HL-60 (cell line): ENCODE data around the gene SPATA17.

ENCODE experiments used
- DNase-seq, 2 experiments: peaks; one replicate each; pipeline ENCODE4 v3.0.0-alpha.2; 2010 to 2020; ENCODE audit warnings: low read depth in 1 of 2, low spot score in 1 of 2
- H3K27ac ChIP-seq: fragments of 250-450 bp; sonication (Bioruptor Pico); replicated peaks from 2 replicates; pipeline ENCODE4 v1.5.1; 2020; ENCODE audit warnings: mild to moderate bottlenecking, moderate library complexity
- H3K27me3 ChIP-seq: fragments of 250-450 bp; sonication (Bioruptor Pico); 2 replicates; pipeline ENCODE4 v1.5.1; 2021; ENCODE audit warnings: mild to moderate bottlenecking, moderate library complexity; ENCODE audit not compliant: insufficient read depth, poor library complexity, severe bottlenecking
- H3K4me3 ChIP-seq: replicated peaks from 2 replicates; pipeline ENCODE4 v1.5.1; 2011; ENCODE audit warnings: mild to moderate bottlenecking, control low read depth, low read length; ENCODE audit not compliant: insufficient read depth
- GABPA ChIP-seq: IDR thresholded peaks from 2 replicates; pipeline ENCODE4 v1.6.1; 2012; ENCODE audit warnings: low read depth
- POLR2AphosphoS5 ChIP-seq: IDR thresholded peaks from 2 replicates; pipeline ENCODE4 v1.6.1; 2012; ENCODE audit warnings: low read depth
- SPI1 ChIP-seq: IDR thresholded peaks from 2 replicates; pipeline ENCODE4 v1.6.1; 2012; ENCODE audit warnings: low read depth, mild to moderate bottlenecking, borderline replicate concordance
- TF ChIP-seq, protein P1 (sequence below): IDR thresholded peaks from 2 replicates; pipeline ENCODE4 v1.6.1; 2012; ENCODE audit warnings: low read depth; ENCODE audit not compliant: insufficient replicate concordance
- TF ChIP-seq, protein P2 (sequence below): IDR thresholded peaks from one replicate; pipeline ENCODE4 v1.5.1; 2011; ENCODE audit warnings: low read length, control low read depth, inconsistent platforms; ENCODE audit not compliant: insufficient read depth

SPATA17 gene

DNA sequence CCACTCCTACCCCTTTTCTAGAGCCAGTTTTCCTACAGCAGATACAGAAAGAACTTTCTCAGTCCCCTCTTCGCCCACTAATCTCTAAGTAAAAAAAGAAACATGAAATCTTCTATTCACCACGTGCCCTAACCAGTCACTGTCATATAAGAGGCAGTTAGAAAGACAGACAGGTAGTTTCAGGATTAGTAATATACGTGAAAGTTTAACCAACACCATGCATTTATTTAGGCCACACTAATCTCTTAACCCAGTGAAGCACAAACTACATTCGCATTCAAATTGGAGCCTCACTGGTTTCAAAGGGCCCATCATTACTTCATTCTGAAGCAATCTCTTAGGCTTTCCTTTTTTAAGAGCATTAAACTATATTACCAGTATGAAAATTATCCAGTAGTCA is 10.3 kb upstream of the SPATA17 start:
- DNase-seq = no peak
- Histone ChIP-seq H3K27ac (no peak overlapping the region), H3K27me3 (no peaks in the 10 kb centered on the region), H3K4me3 (no peak overlapping the region)
- TF ChIP-seq, protein P1, sequence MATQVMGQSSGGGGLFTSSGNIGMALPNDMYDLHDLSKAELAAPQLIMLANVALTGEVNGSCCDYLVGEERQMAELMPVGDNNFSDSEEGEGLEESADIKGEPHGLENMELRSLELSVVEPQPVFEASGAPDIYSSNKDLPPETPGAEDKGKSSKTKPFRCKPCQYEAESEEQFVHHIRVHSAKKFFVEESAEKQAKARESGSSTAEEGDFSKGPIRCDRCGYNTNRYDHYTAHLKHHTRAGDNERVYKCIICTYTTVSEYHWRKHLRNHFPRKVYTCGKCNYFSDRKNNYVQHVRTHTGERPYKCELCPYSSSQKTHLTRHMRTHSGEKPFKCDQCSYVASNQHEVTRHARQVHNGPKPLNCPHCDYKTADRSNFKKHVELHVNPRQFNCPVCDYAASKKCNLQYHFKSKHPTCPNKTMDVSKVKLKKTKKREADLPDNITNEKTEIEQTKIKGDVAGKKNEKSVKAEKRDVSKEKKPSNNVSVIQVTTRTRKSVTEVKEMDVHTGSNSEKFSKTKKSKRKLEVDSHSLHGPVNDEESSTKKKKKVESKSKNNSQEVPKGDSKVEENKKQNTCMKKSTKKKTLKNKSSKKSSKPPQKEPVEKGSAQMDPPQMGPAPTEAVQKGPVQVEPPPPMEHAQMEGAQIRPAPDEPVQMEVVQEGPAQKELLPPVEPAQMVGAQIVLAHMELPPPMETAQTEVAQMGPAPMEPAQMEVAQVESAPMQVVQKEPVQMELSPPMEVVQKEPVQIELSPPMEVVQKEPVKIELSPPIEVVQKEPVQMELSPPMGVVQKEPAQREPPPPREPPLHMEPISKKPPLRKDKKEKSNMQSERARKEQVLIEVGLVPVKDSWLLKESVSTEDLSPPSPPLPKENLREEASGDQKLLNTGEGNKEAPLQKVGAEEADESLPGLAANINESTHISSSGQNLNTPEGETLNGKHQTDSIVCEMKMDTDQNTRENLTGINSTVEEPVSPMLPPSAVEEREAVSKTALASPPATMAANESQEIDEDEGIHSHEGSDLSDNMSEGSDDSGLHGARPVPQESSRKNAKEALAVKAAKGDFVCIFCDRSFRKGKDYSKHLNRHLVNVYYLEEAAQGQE = no peak
- TF ChIP-seq POLR2AphosphoS5 (no peak), SPI1 (no peak), GABPA (no peak)
- TF ChIP-seq, protein P2, sequence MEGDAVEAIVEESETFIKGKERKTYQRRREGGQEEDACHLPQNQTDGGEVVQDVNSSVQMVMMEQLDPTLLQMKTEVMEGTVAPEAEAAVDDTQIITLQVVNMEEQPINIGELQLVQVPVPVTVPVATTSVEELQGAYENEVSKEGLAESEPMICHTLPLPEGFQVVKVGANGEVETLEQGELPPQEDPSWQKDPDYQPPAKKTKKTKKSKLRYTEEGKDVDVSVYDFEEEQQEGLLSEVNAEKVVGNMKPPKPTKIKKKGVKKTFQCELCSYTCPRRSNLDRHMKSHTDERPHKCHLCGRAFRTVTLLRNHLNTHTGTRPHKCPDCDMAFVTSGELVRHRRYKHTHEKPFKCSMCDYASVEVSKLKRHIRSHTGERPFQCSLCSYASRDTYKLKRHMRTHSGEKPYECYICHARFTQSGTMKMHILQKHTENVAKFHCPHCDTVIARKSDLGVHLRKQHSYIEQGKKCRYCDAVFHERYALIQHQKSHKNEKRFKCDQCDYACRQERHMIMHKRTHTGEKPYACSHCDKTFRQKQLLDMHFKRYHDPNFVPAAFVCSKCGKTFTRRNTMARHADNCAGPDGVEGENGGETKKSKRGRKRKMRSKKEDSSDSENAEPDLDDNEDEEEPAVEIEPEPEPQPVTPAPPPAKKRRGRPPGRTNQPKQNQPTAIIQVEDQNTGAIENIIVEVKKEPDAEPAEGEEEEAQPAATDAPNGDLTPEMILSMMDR = no peak

DNA sequence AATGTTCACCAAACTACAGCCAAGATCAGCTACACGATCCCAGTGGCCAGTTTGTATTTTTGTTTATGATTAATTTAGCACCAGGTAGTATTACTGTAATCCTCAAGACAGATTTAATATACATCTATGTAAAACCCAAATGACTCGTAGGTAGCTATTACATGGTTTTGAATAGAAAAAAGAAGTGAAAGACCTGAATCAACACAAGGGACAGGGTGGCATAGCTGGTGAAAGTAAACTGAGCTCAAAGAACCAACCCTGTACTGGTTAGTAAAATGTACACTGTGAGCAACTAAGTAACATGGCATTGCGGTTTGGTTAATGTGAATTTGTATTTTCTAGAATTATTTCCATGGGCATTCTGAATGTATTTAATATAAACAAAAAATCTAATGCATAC is 9.1 kb upstream of the SPATA17 start:
- no peak overlapping the region for H3K4me3 ChIP-seq
- H3K27ac ChIP-seq = no peak overlapping the region
- H3K27me3 ChIP-seq = no peaks in the 10 kb centered on the region
- DNase-seq = no peak
- TF ChIP-seq POLR2AphosphoS5 = no peak
- TF ChIP-seq, protein P2 = no peak
- TF ChIP-seq GABPA = no peak
- TF ChIP-seq SPI1 = no peak
- TF ChIP-seq, protein P1 = no peak

DNA sequence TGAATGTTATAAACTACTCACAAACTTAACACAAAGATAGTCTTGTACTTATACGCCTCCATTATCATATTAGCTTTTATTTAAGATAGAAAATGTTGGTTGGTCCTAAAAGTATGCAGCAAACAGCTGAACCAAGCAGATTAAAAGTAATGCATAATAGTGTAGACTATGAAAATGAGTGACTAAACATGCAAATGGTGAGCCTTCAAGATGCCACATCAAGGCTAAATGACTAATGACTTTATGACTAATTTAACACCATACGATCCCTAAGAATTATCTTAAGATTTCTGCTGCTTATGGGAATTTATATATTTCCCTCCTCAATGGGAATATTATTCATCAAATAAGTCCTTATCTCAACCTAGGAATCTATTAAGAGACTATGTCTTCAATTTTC is 4.8 kb upstream of the SPATA17 start:
- Histone ChIP-seq H3K4me3 (no peak overlapping the region), H3K27me3 (no peaks in the 10 kb centered on the region), H3K27ac (no peak overlapping the region)
- TF ChIP-seq POLR2AphosphoS5 (no peak), SPI1 (no peak), GABPA (no peak)
- TF ChIP-seq, protein P1 = no peak
- TF ChIP-seq, protein P2 = no peak
- DNase-seq = no peak
